Measurements from ENCODE around the gene GNA15. TPM values are rescaled to one million over a fixed set of nuclear protein-coding genes. Genes with fewer than 3 reads are reported as not detected.

The GNA15 gene
- total and polyA plus RNA-seq, 8 donors, result 0.19 to 3.0 (median 1.3) TPM

DNA sequence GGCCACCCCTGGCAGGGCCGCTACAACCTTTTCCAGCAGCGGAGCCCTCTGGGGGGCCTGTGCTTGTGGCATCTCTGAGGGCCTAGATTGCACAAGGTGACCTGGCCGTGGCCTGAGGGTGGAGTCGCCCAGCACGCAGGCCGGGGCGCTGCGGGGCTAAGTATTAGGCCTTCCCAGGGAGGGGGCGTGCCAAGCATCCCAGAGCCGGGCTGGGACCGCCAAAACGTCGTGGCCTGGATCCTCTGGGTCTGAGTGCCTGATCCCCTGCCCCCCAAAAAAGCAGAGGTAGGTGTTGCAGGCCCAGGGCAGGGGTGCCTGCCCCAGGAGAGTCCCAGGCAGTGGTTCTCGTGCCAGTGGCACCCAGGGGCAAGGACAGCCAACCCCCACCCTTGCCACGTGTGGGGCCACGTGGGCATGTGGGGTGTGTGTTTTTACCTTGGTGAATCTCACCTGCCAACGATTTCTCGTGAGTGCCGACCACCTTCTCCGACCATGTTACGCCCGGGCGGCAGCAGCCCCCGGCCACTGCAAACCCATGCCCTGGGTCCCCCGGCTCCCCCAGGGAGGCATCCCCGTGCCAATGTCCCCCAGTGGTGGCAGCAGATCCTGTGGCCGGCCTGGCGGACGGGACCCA lies 12.6 kb upstream of the GNA15 start:
- H3K36me3 ChIP-seq, result peaks cover 0 to 10% (median 0%) of the 10 kb centered on the region in 3 donors
- DNase-seq, result peak in 4 of 6 donors; percentile 10 to 69 (median 50)
- TF ChIP-seq, protein P1, sequence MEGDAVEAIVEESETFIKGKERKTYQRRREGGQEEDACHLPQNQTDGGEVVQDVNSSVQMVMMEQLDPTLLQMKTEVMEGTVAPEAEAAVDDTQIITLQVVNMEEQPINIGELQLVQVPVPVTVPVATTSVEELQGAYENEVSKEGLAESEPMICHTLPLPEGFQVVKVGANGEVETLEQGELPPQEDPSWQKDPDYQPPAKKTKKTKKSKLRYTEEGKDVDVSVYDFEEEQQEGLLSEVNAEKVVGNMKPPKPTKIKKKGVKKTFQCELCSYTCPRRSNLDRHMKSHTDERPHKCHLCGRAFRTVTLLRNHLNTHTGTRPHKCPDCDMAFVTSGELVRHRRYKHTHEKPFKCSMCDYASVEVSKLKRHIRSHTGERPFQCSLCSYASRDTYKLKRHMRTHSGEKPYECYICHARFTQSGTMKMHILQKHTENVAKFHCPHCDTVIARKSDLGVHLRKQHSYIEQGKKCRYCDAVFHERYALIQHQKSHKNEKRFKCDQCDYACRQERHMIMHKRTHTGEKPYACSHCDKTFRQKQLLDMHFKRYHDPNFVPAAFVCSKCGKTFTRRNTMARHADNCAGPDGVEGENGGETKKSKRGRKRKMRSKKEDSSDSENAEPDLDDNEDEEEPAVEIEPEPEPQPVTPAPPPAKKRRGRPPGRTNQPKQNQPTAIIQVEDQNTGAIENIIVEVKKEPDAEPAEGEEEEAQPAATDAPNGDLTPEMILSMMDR (IDR thresholded peaks at IDR 0.05), result no peak

DNA sequence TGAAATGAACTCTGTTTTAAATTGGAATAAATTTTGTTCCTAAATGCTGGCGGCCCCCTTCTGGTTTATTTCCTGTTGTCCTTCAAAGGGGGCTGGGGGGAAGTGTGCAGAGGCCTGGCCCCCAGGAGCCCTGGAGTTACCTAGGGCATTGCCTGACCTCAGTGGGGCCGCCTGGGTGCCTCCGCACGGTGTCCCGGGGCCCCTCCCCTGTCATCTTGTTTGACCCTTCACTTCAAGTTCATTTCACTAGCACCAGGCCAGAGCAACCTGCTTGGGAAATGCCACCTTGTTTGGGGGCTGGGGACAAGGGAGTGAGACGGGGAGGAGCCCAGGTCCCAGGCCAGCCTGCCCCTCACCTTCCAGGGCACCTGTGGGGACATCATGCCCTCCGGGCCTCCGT lies 11.9 kb upstream of the GNA15 start:
- no peak overlapping the region for H3K27ac ChIP-seq
- TF ChIP-seq, protein P1 (IDR thresholded peaks at IDR 0.05), result no peak
- H3K36me3 ChIP-seq, result peaks cover 0 to 2% (median 0%) of the 10 kb centered on the region in 3 donors
- H3K9me3 ChIP-seq, result no peaks in the 10 kb centered on the region
- 38 to 40% methylated on average over 8 of the region's 8 CpGs for WGBS, 2 donors
- H3K27me3 ChIP-seq, result no peaks in the 10 kb centered on the region
- DNase-seq, result peak in 2 of 6 donors; percentile 9 to 24
- peak in 1 of 4 donors; percentile 4 for ATAC-seq
- no peak for FAIRE-seq
- no peak overlapping the region for H3K4me3 ChIP-seq
- intact Hi-C loops (cut with DNase I), result no loop called here
- H3K4me1 ChIP-seq, result no peaks in the 10 kb centered on the region

More for the DNA sequence above, 12.6 kb upstream of the GNA15 start:
- H3K4me3 ChIP-seq, result no peak overlapping the region
- intact Hi-C loops (cut with DNase I), result no loop called here
- ATAC-seq (peak in 1 of 4 donors; percentile 5), FAIRE-seq (no peak)
- no peaks in the 10 kb centered on the region for H3K27me3 ChIP-seq
- H3K4me1 ChIP-seq, result no peaks in the 10 kb centered on the region
- H3K9me3 ChIP-seq, result no peaks in the 10 kb centered on the region
- WGBS, 2 donors, result 83 to 89% methylated on average over 29 of the region's 29 CpGs
- no peak overlapping the region for H3K27ac ChIP-seq

DNA sequence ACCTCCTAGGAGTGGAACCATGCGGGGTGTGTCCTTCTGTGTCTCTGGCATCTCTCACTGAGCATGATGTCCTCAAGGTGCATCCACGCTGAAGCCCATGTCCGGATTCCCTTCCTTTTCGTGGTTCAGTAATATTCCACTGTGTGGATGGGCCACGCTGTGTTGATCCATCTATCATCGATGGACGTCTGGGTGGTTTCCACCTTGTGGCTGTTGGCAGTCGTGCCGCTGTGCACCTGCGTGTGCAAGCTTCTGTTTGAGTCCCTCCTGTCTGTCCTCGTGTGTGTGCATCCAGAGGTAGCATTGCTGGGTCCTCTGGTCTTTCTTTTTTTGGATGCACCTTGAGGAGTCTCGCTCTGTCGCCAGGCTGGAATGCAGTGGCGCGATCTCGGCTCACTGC lies 11.2 kb upstream of the GNA15 start:
- peak in 1 of 6 donors; percentile 14 for DNase-seq
- Histone ChIP-seq H3K27me3 (no peaks in the 10 kb centered on the region), H3K36me3 (no peaks in the 10 kb centered on the region), H3K4me1 (no peaks in the 10 kb centered on the region), H3K4me3 (no peak overlapping the region), H3K9me3 (no peaks in the 10 kb centered on the region), H3K27ac (no peak overlapping the region)
- no peak for FAIRE-seq
- WGBS, 2 donors, result 64 to 73% methylated on average over 16 of the region's 16 CpGs
- intact Hi-C loops (cut with DNase I), result no loop called here
- no peak for ATAC-seq
- TF ChIP-seq, protein P1 (IDR thresholded peaks at IDR 0.05), result no peak

DNA sequence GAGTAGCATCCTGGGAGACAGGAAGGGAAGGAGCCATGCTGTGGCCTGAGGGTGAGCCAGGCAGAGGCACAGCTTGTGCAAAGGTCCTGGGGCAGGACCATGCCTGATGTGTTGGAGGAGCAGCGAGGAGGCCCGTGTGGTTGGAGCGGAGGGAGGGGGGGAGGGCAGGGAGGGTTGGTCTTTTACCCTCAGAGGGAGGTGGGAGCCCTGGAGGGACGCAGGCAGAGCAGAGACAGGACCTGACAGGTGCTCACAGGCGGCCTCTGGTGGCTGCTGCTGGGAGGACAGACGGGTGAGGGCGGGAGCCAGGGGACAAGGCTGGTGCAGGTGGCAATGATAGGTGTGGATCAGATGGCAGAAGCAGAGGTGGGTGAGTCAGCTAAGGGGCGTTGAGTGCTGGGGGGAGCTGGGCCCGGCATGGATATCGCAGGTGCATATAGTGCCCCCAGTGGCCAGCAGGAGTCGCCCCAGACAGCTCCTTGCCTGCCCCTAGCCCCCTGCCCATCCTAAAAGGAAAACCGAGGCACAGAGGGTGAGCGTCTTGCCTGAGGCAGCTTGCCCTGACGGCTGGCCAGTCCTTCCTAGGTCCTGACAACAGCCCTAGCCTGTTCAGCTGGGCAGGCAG lies 9.8 kb upstream of the GNA15 start:
- intact Hi-C loops (cut with DNase I), result no loop called here
- ATAC-seq, result peak; percentile 75 to 89 (median 84)
- no peak overlapping the region for H3K27ac ChIP-seq
- H3K36me3 ChIP-seq, result no peaks in the 10 kb centered on the region
- 11% methylated on average over 13 to 14 of the region's 14 CpGs for WGBS, 2 donors
- TF ChIP-seq, protein P1 (IDR thresholded peaks at IDR 0.05), result peak; percentile 52 to 69 (median 65)
- no peaks in the 10 kb centered on the region for H3K9me3 ChIP-seq
- peak; percentile 39 to 91 (median 76) for DNase-seq
- no peaks in the 10 kb centered on the region for H3K27me3 ChIP-seq
- no peaks in the 10 kb centered on the region for H3K4me1 ChIP-seq
- FAIRE-seq, result no peak
- no peak overlapping the region for H3K4me3 ChIP-seq

DNA sequence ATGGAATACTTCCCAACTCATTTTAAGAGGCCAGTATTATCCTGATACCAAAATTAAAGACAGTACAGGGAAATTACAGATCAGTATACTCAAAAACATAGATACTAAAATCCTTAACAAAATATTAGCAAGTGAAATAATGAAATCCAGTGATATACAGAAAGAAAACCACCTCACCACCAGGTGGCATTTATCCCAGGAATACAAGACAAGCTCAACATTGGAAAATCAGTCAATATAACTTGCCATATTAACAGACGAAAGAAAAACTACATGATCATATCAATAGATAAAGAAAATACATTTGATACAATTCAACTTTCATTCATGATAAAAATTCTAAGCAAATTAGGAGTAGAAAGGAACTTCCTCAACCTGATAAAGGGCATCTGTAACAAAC lies 6.7 kb upstream of the GNA15 start:
- 3 to 8% methylated on average over 1 of the region's 1 CpG for WGBS, 2 donors
- peak; percentile 43 for FAIRE-seq
- intact Hi-C loops (cut with DNase I), result no loop called here

More for the DNA sequence above, 6.7 kb upstream of the GNA15 start:
- ATAC-seq (no peak), DNase-seq (no peak)
- Histone ChIP-seq H3K9me3 (no peaks in the 10 kb centered on the region), H3K27ac (no peak overlapping the region), H3K4me1 (no peaks in the 10 kb centered on the region), H3K36me3 (no peaks in the 10 kb centered on the region), H3K27me3 (no peaks in the 10 kb centered on the region), H3K4me3 (no peak overlapping the region)
- TF ChIP-seq, protein P1 (IDR thresholded peaks at IDR 0.05), result peak in 2 of 4 donors; percentile 21 to 24

Measured in pancreas (tissue), 10 donors.